Left ventricle myocardium inferior (tissue), 1 donor: ENCODE data around the gene SYK. TPM values are rescaled to one million over a fixed set of nuclear protein-coding genes. Genes with fewer than 3 reads are reported as not detected.

Source experiments
- DNase-seq: peaks from one replicate; pipeline ENCODE4 v3.0.0-alpha.2; 2020
- H3K27ac ChIP-seq: fragments of 200-600 bp; replicated peaks from 2 replicates; pipeline ENCODE4 v1.8.0; 2021
- H3K27me3 ChIP-seq: fragments of 200-600 bp; 2 replicates; pipeline ENCODE4 v1.8.0; 2021; ENCODE audit warnings: low read depth
- H3K36me3 ChIP-seq: fragments of 200-600 bp; 2 replicates; pipeline ENCODE4 v1.8.0; 2021
- H3K4me1 ChIP-seq: fragments of 200-600 bp; 2 replicates; pipeline ENCODE4 v1.8.0; 2021
- H3K4me3 ChIP-seq: fragments of 200-600 bp; 2 replicates; pipeline ENCODE4 v1.8.0; 2021; ENCODE audit warnings: mild to moderate bottlenecking, moderate library complexity
- H3K9me3 ChIP-seq: fragments of 200-600 bp; replicated peaks from 2 replicates; pipeline ENCODE4 v1.8.0; 2021
- intact Hi-C: fragments of 100-400 bp; cut with micrococcal nuclease; formaldehyde crosslinking; loops from one replicate; pipeline ENCODE4 v1.11.0; 2022
- total RNA-seq: library from RNA; stranded (reverse); fragmentation: NEBNext Ultra II Directional; extraction: Animal tissue kit (Norgen Biotek cat#: 25700); gene quantifications from one replicate; pipeline ENCODE4 v1.2.1, GENCODE V29; 2021
- TF ChIP-seq, protein P1 (sequence below): fragments of 200-600 bp; IDR thresholded peaks from 2 replicates; pipeline ENCODE4 v1.8.0; 2021; ENCODE audit warnings: antibody characterized with exemption, mild to moderate bottlenecking, borderline replicate concordance
- donor health status: DM: no; HTN: yes; CAD: no; lungs with severe emphysema.

The SYK gene
- total RNA-seq, 1 donor from 2014 or later, result 5.4 TPM

DNA sequence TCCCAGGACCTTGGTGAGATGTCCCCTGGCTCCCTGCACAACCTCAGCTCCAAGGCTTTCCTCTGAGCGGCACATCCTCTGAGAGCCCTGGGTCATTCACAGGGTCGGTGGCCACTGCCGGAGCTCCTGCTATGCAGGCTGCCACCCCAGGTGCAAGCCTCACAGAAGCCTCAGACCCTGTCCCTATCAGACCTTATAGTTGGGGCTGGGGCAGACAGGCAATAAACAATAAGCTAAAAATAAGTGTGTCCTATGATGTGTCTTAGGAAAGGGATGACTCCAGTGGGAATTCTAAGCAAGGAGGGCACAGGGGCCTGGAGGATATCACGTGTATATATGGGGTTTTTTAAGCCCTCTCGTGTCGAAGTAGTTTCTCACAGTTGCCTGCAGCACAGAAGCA, 91.3 kb downstream of the SYK start:
- H3K27ac ChIP-seq, result no peak overlapping the region
- no peak for DNase-seq
- no peaks in the 10 kb centered on the region for H3K9me3 ChIP-seq
- H3K4me3 ChIP-seq, result no peak overlapping the region
- intact Hi-C loops, result no loop called here
- no peaks in the 10 kb centered on the region for H3K4me1 ChIP-seq
- no peaks in the 10 kb centered on the region for H3K36me3 ChIP-seq
- peaks cover 33% of the 10 kb centered on the region for H3K27me3 ChIP-seq
- TF ChIP-seq, protein P1, sequence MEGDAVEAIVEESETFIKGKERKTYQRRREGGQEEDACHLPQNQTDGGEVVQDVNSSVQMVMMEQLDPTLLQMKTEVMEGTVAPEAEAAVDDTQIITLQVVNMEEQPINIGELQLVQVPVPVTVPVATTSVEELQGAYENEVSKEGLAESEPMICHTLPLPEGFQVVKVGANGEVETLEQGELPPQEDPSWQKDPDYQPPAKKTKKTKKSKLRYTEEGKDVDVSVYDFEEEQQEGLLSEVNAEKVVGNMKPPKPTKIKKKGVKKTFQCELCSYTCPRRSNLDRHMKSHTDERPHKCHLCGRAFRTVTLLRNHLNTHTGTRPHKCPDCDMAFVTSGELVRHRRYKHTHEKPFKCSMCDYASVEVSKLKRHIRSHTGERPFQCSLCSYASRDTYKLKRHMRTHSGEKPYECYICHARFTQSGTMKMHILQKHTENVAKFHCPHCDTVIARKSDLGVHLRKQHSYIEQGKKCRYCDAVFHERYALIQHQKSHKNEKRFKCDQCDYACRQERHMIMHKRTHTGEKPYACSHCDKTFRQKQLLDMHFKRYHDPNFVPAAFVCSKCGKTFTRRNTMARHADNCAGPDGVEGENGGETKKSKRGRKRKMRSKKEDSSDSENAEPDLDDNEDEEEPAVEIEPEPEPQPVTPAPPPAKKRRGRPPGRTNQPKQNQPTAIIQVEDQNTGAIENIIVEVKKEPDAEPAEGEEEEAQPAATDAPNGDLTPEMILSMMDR, result no peak

DNA sequence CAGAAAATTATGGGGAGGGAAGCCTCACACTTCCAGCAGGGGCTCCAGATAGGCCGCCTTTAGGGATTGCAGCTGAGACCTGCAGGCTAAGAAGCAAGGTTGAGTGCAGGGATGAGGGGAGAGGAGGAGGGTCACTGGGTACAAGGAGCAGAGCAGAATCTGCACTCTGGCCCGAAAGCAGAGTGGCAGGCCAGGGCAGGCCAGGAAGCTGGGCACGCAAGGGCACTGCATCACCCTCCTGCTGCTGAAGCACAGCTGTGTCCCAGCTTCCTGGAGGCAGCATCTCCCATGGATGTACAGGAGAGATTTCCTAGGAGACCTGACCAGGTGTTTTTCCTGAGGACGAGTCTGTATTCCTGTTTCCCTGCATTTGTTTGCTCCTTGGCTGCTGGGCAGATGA, 92.1 kb downstream of the SYK start:
- intact Hi-C loops, result no loop called here
- H3K27ac ChIP-seq, result no peak overlapping the region

DNA sequence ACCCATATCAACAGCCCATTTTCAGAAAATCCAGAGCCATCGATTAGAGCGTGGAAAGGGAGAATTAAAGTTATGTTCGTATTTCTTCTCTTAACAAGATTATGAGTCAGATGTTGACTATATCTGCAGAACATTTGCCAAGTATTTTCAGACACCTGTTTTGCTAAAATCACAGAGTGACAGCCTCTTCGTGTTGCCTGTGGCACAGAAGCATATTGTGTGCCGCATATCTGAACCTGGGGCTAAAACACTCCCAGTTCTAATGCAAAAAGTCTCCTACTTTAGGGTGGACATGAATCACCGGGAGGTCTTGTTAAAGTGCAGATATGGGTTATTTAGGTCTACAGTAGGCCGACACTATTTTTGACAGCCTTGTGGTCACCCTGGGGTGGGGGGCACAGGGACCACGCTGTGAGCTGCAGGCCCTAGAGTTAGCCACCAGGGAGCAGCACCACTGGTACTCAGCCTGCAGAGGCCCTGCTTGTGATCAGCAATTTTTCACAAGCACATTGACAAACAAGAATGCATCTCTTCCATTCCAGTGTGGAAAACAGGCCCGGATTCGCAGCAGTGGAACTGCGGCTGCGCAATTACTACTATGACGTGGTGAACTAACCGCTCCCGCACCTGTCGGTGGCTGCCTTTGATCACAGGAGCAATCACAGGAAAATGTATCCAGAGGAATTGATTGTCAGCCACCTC, 93.5 kb downstream of the SYK start:
- TF ChIP-seq, protein P1, result peak; percentile 51

More for the DNA sequence above, 92.1 kb downstream of the SYK start:
- Histone ChIP-seq H3K9me3 (no peaks in the 10 kb centered on the region), H3K4me3 (no peak overlapping the region), H3K4me1 (no peaks in the 10 kb centered on the region), H3K27me3 (peaks cover 30% of the 10 kb centered on the region), H3K36me3 (no peaks in the 10 kb centered on the region)
- no peak for DNase-seq
- TF ChIP-seq, protein P1, result no peak

DNA sequence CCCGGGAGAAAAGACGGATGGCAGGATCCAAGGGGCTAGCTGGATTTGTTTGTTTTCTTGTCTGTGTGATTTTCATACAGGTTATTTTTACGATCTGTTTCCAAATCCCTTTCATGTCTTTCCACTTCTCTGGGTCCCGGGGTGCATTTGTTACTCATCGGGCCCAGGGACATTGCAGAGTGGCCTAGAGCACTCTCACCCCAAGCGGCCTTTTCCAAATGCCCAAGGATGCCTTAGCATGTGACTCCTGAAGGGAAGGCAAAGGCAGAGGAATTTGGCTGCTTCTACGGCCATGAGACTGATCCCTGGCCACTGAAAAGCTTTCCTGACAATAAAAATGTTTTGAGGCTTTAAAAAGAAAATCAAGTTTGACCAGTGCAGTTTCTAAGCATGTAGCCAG, 94.2 kb downstream of the SYK start:
- Histone ChIP-seq H3K36me3 (no peaks in the 10 kb centered on the region), H3K4me1 (peaks cover 10% of the 10 kb centered on the region), H3K9me3 (no peaks in the 10 kb centered on the region), H3K27ac (no peak overlapping the region), H3K27me3 (peaks cover 10% of the 10 kb centered on the region), H3K4me3 (no peak overlapping the region)
- TF ChIP-seq, protein P1, result no peak
- intact Hi-C loops, result no loop called here
- no peak for DNase-seq

More for the DNA sequence above, 93.5 kb downstream of the SYK start:
- Histone ChIP-seq H3K4me3 (no peak overlapping the region), H3K27me3 (peaks cover 16% of the 10 kb centered on the region), H3K4me1 (peaks cover 5% of the 10 kb centered on the region), H3K9me3 (no peaks in the 10 kb centered on the region), H3K36me3 (no peaks in the 10 kb centered on the region), H3K27ac (no peak overlapping the region)
- DNase-seq, result no peak
- intact Hi-C loops, result no loop called here

DNA sequence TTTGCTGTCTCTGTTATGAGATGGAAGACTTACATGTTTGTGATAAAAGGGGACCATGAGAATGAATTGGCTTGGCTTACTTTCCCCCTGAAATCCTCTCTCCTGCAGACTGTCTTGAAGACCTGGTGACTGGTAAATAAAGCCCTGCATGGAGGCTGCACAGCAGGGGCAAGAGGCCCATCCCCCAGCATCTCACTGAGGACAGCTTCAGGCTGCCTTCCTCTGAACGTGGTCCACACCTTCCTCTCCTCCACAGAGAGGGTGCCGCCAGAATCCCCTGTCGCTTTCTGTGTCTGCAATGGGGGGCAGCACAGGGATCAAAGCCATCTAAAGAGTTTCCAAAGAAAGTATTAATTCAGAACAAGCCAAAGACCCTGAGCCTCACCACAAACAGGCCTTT, 94.6 kb downstream of the SYK start:
- peaks cover 5% of the 10 kb centered on the region for H3K27me3 ChIP-seq
- no peaks in the 10 kb centered on the region for H3K9me3 ChIP-seq
- TF ChIP-seq, protein P1, result no peak
- H3K4me1 ChIP-seq, result peaks cover 11% of the 10 kb centered on the region
- DNase-seq, result no peak
- H3K36me3 ChIP-seq, result no peaks in the 10 kb centered on the region
- H3K27ac ChIP-seq, result no peak overlapping the region
- no peak overlapping the region for H3K4me3 ChIP-seq
- intact Hi-C loops, result no loop called here
